ENCODE data around the gene ZFHX3. TPM values are rescaled to one million over a fixed set of nuclear protein-coding genes. Genes with fewer than 3 reads are reported as not detected.

ZFHX3 gene
- total and polyA plus RNA-seq, 9 of the 15 experiments (the other 6 are each of a cell fraction or from before 2014, with no cell fraction given) = 0.01 to 0.23 (median 0.06) TPM; not detected in 4

- ATAC-seq (no peak), DNase-seq (ENCODE audit: extremely low read depth in 1 of 4, low spot score in 3 of 4) (no peak), FAIRE-seq (no peak)
- intact Hi-C loops (cut with micrococcal nuclease) = no loop called here
- TF ChIP-seq CBX2 (IDR thresholded peaks at IDR 0.05; ENCODE audit: insufficient read depth, low read length, poor library complexity, severe bottlenecking) (no peak), NCOR1 (IDR thresholded peaks at IDR 0.05) (no peak), MAFK (IDR thresholded peaks at IDR 0.05; ENCODE audit: low read length) (no peak), ARHGAP35 (IDR thresholded peaks at IDR 0.05; ENCODE audit: partially characterized antibody) (no peak), NCOA1 (IDR thresholded peaks at IDR 0.05; ENCODE audit: low read depth) (no peak), TRIM28 (IDR thresholded peaks at IDR 0.05) (no peak), MXI1 (IDR thresholded peaks at IDR 0.05; ENCODE audit: low read depth, low read length) (no peak), THRA (IDR thresholded peaks at IDR 0.05) (no peak), DEAF1 (CRISPR knock-in tag; IDR thresholded peaks at IDR 0.05) (no peak), GATAD2A (IDR thresholded peaks at IDR 0.05) (no peak), THAP12 (CRISPR knock-in tag; IDR thresholded peaks at IDR 0.05) (no peak), SIX5 (IDR thresholded peaks at IDR 0.05; ENCODE audit: borderline replicate concordance in 1 of 2, insufficient read depth in 1 of 2, low read depth in 1 of 2, low read length in 2 of 2) (no peak)
- BruUV-seq (replicated peaks) = no TSS peak
- H3K27ac ChIP-seq (ENCODE audit: extremely low read depth, low read depth, low read length) = no peak overlapping the region
- no peaks in the 10 kb centered on the region for H3K9me1 ChIP-seq (ENCODE audit: control insufficient read depth, insufficient read depth, low read length)
- H3K36me3 ChIP-seq (ENCODE audit: control insufficient read depth, insufficient read depth, low read length) = no peaks in the 10 kb centered on the region
- no peaks in the 10 kb centered on the region; the same call in 1 of the 2 replicates for H4K20me1 ChIP-seq (replicated peaks; ENCODE audit: control insufficient read depth, insufficient read depth, low read length)
- in situ Hi-C loops (cut with MboI) = no loop called here
- no peak overlapping the region for H3K9ac ChIP-seq (ENCODE audit: insufficient read depth in 1 of 2, low read depth in 2 of 2, low read length in 2 of 2)
- 0% methylated on average over 3 of the region's 3 CpGs for WGBS (ENCODE audit: insufficient coverage, low coverage, missing lambda C conversion rate)
- H3K4me2 ChIP-seq (ENCODE audit: insufficient read depth, low read length) = no peak overlapping the region
- no peaks in the 10 kb centered on the region for H3K9me3 ChIP-seq (replicated peaks; ENCODE audit: control insufficient read depth, insufficient read depth, low read depth, low read length)
- H2AFZ ChIP-seq (ENCODE audit: low read depth, low read length) = no peak overlapping the region
- no peaks in the 10 kb centered on the region for H3K79me2 ChIP-seq (ENCODE audit: control insufficient read depth, insufficient read depth, low read length)
- POLR2A ChIA-PET = interaction anchor here (0.6 kb wide), 1 partner anchor 274 kb away, joined by 3 read pairs; no protein-coding TSS in a partner anchor
- H3K4me1 ChIP-seq (replicated peaks in 1 of 2; ENCODE audit: control insufficient read depth in 2 of 2, insufficient read depth in 2 of 2, low read length in 2 of 2) = peaks cover 0 to 3% of the 10 kb centered on the region in 2 experiments; a peak in 1 of 5 replicates
- H3K27me3 ChIP-seq (ENCODE audit: control insufficient read depth in 2 of 2, insufficient read depth in 2 of 2, low read length in 2 of 2) = peaks cover 7 to 51% of the 10 kb centered on the region in 2 experiments; a peak in 4 of 5 replicates
- H3K4me3 ChIP-seq = no peak overlapping the region
- CTCF ChIA-PET (ENCODE audit: low intra/inter-chr PET ratio) = no interaction called here
Measured at GRCh38 chr16:72922714-72923113, 125.2 kb downstream of the ZFHX3 start.

All from K562 (cell line).